ENCODE data around the gene C1orf35. TPM values are rescaled to one million over a fixed set of nuclear protein-coding genes. Genes with fewer than 3 reads are reported as not detected.

Gene C1orf35
- total and polyA plus RNA-seq, 2 experiments from 2014 or later = 12.3 to 24.6 TPM

GRCh38 chr1:228147768-228148167, 44.6 kb upstream of the C1orf35 start:
- Histone ChIP-seq H3K4me2 (no peak overlapping the region), H3K4me3 (no peak overlapping the region), H2AFZ (no peak overlapping the region), H3K36me3 (replicated peaks; ENCODE audit: insufficient read depth, low read depth) (no peaks in the 10 kb centered on the region), H3K9me2 (replicated peaks; ENCODE audit: insufficient read depth) (no peaks in the 10 kb centered on the region), H3K9me3 (ENCODE audit: low read depth) (no peaks in the 10 kb centered on the region), H3K27ac (no peak overlapping the region), H3K4me1 (ENCODE audit: insufficient read depth) (peaks cover 35% of the 10 kb centered on the region), H4K20me1 (ENCODE audit: insufficient read depth, poor library complexity, severe bottlenecking) (peaks cover 40% of the 10 kb centered on the region), H3K27me3 (no peaks in the 10 kb centered on the region), H3K79me2 (peaks cover 41% of the 10 kb centered on the region)
- TF ChIP-seq EZH2 (IDR thresholded peaks at IDR 0.05; ENCODE audit: borderline replicate concordance) = no peak
- TF ChIP-seq EZH2phosphoT487 (IDR thresholded peaks at IDR 0.05; ENCODE audit: low read depth, severe bottlenecking, unreplicated experiment) = no peak
- TF ChIP-seq CTCF (IDR thresholded peaks at IDR 0.05; ENCODE audit: poor library complexity) = no peak
- DNase-seq (ENCODE audit: low spot score) = no peak
- WGBS (ENCODE audit: low lambda C conversion rate, missing lambda C conversion rate) = 100% methylated on average over 2 of the region's 4 CpGs

- no peaks in the 10 kb centered on the region for H3K9me3 ChIP-seq (ENCODE audit: low read depth)
- no peak overlapping the region for H2AFZ ChIP-seq
- no peaks in the 10 kb centered on the region for H3K36me3 ChIP-seq (replicated peaks; ENCODE audit: insufficient read depth, low read depth)
- 97% methylated on average over 13 of the region's 20 CpGs for WGBS (ENCODE audit: low lambda C conversion rate, missing lambda C conversion rate)
- no peak for DNase-seq (ENCODE audit: low spot score)
- no peak overlapping the region for H3K4me3 ChIP-seq
- no peak for TF ChIP-seq EZH2phosphoT487 (IDR thresholded peaks at IDR 0.05; ENCODE audit: low read depth, severe bottlenecking, unreplicated experiment)
- no peak for TF ChIP-seq CTCF (IDR thresholded peaks at IDR 0.05; ENCODE audit: poor library complexity)
- no peak for TF ChIP-seq EZH2 (IDR thresholded peaks at IDR 0.05; ENCODE audit: borderline replicate concordance)
- H3K4me1 ChIP-seq (ENCODE audit: insufficient read depth) = peaks cover 35% of the 10 kb centered on the region
- no peak overlapping the region for H3K4me2 ChIP-seq
- H3K27me3 ChIP-seq = no peaks in the 10 kb centered on the region
- no peaks in the 10 kb centered on the region for H3K9me2 ChIP-seq (replicated peaks; ENCODE audit: insufficient read depth)
- no peak overlapping the region for H3K27ac ChIP-seq
- H4K20me1 ChIP-seq (ENCODE audit: insufficient read depth, poor library complexity, severe bottlenecking) = peaks cover 46% of the 10 kb centered on the region
- peaks cover 46% of the 10 kb centered on the region for H3K79me2 ChIP-seq
Observed at GRCh38 chr1:228147151-228147693, 44.1 kb upstream of the C1orf35 start.

GRCh38 chr1:228146417-228147150, 43.5 kb upstream of the C1orf35 start:
- H3K9me2 ChIP-seq (replicated peaks; ENCODE audit: insufficient read depth) = no peaks in the 10 kb centered on the region
- TF ChIP-seq EZH2 (IDR thresholded peaks at IDR 0.05; ENCODE audit: borderline replicate concordance) (no peak), EZH2phosphoT487 (IDR thresholded peaks at IDR 0.05; ENCODE audit: low read depth, severe bottlenecking, unreplicated experiment) (no peak), CTCF (IDR thresholded peaks at IDR 0.05; ENCODE audit: poor library complexity) (no peak)
- WGBS (ENCODE audit: low lambda C conversion rate, missing lambda C conversion rate) = 91% methylated on average over 17 of the region's 18 CpGs
- DNase-seq (ENCODE audit: low spot score) = no peak
- peaks cover 52% of the 10 kb centered on the region for H3K79me2 ChIP-seq
- no peaks in the 10 kb centered on the region for H3K27me3 ChIP-seq
- peaks cover 52% of the 10 kb centered on the region for H4K20me1 ChIP-seq (ENCODE audit: insufficient read depth, poor library complexity, severe bottlenecking)
- no peak overlapping the region for H2AFZ ChIP-seq
- H3K4me3 ChIP-seq = no peak overlapping the region
- H3K36me3 ChIP-seq (replicated peaks; ENCODE audit: insufficient read depth, low read depth) = no peaks in the 10 kb centered on the region
- H3K9me3 ChIP-seq (ENCODE audit: low read depth) = no peaks in the 10 kb centered on the region
- no peak overlapping the region for H3K4me2 ChIP-seq
- no peak overlapping the region for H3K27ac ChIP-seq
- peaks cover 35% of the 10 kb centered on the region for H3K4me1 ChIP-seq (ENCODE audit: insufficient read depth)

Data from hepatocyte (in vitro differentiated cells).